Nephron (organoid): Measurements from ENCODE around the gene STK11.
"Not testable (repeated sequence)": the region's sequence is repeated elsewhere in the genome, so short reads cannot be mapped to it uniquely, and the experiment has no call there.

Source experiments
- H3K27ac Mint-ChIP-seq, 3 experiments: 2 replicates each; pipeline ENCODE4 v1.8.0; 2020; ENCODE audit warnings: mixed read lengths in 3 of 3, mild to moderate bottlenecking in 2 of 3, moderate library complexity in 1 of 3
- H3K27me3 Mint-ChIP-seq: 2 replicates; pipeline ENCODE4 v1.8.0; 2021; ENCODE audit warnings: low read depth, mild to moderate bottlenecking, moderate library complexity, mixed read lengths
- H3K36me3 Mint-ChIP-seq: 2 replicates; pipeline ENCODE4 v1.8.0; 2020; ENCODE audit warnings: low read depth, mixed read lengths
- H3K4me1 Mint-ChIP-seq: 2 replicates; pipeline ENCODE4 v1.8.0; 2020; ENCODE audit warnings: mixed read lengths
- H3K4me3 Mint-ChIP-seq, 3 experiments: 2 replicates each; pipeline ENCODE4 v1.8.0; 2020; ENCODE audit warnings: mild to moderate bottlenecking in 3 of 3, mixed read lengths in 3 of 3, moderate library complexity in 2 of 3
- H3K9me3 Mint-ChIP-seq: 2 replicates; pipeline ENCODE4 v1.8.0; 2020; ENCODE audit warnings: mixed read lengths
- CTCF ChIP-seq, 3 experiments: fragments of 200-600 bp; sonication (generic); IDR thresholded peaks; one replicate each; pipeline ENCODE4 v1.5.0; 2021; ENCODE audit warnings: antibody characterized with exemption in 3 of 3; ENCODE audit not compliant: unreplicated experiment in 3 of 3

Gene STK11

DNA sequence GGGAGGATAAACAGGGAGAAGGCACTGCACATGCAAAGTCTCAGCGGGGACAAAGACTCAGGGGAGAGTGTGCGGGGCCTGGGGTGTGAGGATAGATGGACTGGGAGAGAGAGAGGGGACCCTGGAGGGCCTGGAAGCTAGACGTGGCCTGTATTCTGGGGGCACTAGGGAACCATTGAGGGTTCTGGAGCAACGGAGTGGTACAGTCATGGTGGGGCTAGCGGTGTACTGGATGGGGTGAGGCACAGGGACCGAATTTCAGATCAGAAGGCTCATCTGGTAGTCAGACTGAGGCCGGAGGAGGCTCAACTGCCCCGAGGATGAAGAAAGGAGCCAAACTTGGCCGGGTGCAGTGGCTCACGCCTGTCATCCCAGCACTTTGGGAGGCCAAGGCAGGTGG is 23.5 kb upstream of the STK11 start:
- H3K4me3 Mint-ChIP-seq: no peak overlapping the region
- peaks cover 12% of the 10 kb centered on the region for H3K27me3 Mint-ChIP-seq
- peaks cover 12% of the 10 kb centered on the region for H3K4me1 Mint-ChIP-seq
- no peak for TF ChIP-seq CTCF (IDR thresholded peaks at IDR 0.05; ENCODE audit: unreplicated experiment in 3 of 3)
- peak overlapping the region in 2 of 3 experiments; percentile 54 to 55 for H3K27ac Mint-ChIP-seq
- H3K9me3 Mint-ChIP-seq: no peaks in the 10 kb centered on the region
- no peaks in the 10 kb centered on the region for H3K36me3 Mint-ChIP-seq

DNA sequence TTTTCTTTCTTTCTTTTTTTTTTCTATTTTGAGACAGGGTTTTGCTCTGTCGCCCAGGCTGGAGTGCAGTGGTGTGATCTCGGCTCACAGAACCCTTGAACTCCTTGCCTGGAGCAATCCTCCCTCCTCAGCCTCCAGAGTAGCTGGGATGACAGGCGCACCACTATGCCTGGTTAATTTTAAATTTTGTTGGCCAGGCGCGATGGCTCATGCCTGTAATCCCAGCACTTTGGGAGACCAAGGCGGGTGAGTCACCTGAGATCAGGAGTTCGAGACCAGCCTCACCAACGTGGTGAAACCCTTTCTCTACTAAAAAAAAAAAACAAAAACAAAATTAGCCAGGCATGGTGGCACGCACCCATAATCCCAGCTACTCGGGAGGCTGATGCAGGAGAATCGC is 22.9 kb upstream of the STK11 start:
- Mint-ChIP-seq H3K27ac (no peak overlapping the region), H3K9me3 (no peaks in the 10 kb centered on the region), H3K4me1 (peaks cover 12% of the 10 kb centered on the region), H3K27me3 (peaks cover 12% of the 10 kb centered on the region), H3K4me3 (no peak overlapping the region), H3K36me3 (no peaks in the 10 kb centered on the region)
- no peak for TF ChIP-seq CTCF (IDR thresholded peaks at IDR 0.05; ENCODE audit: unreplicated experiment in 3 of 3)

DNA sequence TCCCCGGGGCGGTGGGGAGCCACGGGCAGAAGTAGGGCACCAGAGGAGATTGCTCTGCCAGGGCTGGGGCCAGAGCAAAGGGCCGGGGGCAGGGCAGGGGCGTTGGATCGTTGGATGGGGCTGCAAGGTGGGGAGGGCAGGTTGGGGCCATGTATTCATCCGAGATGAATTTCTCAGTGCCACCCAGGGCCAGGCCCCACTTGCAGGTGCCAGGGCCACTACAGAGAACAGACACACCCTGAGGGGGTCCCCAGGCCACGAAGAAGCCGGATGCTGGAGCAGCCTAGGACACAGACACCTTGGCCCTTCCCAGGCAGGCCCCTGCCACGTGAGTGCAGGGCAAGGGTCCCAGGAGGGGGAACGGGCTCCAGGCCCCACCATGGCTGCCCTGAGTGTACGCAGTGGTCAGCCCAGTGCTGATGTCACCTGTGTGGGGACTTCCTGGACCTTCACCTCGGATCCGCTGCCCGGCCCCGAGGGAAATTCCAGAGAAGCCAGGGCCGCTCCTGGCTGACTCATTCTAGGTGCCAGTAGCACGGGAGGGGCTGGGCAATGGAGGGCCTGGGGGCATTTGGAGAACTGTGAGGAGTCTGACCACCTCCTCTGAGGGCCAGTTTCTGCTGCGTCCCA is 21.9 kb upstream of the STK11 start:
- Mint-ChIP-seq H3K27ac (no peak overlapping the region), H3K4me1 (peaks cover 12% of the 10 kb centered on the region), H3K9me3 (no peaks in the 10 kb centered on the region), H3K27me3 (peaks cover 12% of the 10 kb centered on the region), H3K4me3 (no peak overlapping the region), H3K36me3 (no peaks in the 10 kb centered on the region)
- TF ChIP-seq CTCF (IDR thresholded peaks at IDR 0.05; ENCODE audit: unreplicated experiment in 3 of 3): no peak

GRCh38 chr19:1189419-1189818 is 16.2 kb upstream of the STK11 start:
- Mint-ChIP-seq H3K27me3 (peaks cover 5% of the 10 kb centered on the region), H3K9me3 (no peaks in the 10 kb centered on the region), H3K27ac (peak overlapping the region in 1 of 3 experiments; percentile 74), H3K4me1 (peaks cover 4% of the 10 kb centered on the region), H3K36me3 (no peaks in the 10 kb centered on the region), H3K4me3 (no peak overlapping the region)
- no peak for TF ChIP-seq CTCF (IDR thresholded peaks at IDR 0.05; ENCODE audit: unreplicated experiment in 3 of 3)

DNA sequence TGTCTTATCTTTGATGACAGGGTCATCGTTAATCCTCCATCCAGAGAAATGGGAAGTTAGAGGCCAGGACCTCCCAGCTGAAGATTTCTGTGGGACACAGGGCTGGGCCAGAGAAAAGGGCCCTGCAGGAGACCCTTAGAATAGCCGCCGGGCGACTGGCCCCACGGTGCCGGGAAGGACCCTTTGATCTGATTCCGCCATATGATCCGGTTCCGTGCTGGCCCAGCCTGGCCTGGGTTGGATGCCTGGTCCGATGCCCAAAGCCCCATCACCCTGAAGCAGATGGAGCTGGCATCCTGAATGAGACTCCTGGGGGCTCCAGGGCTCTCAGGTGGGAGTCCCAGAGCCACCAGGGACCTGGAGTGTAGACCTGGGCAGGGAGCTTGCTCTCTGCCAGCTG is 6.0 kb upstream of the STK11 start:
- no peak for TF ChIP-seq CTCF (IDR thresholded peaks at IDR 0.05; ENCODE audit: unreplicated experiment in 3 of 3)
- Mint-ChIP-seq H3K4me3 (no peak overlapping the region), H3K36me3 (no peaks in the 10 kb centered on the region), H3K27ac (no peak overlapping the region), H3K9me3 (no peaks in the 10 kb centered on the region), H3K4me1 (peaks cover 9% of the 10 kb centered on the region), H3K27me3 (no peaks in the 10 kb centered on the region)

DNA sequence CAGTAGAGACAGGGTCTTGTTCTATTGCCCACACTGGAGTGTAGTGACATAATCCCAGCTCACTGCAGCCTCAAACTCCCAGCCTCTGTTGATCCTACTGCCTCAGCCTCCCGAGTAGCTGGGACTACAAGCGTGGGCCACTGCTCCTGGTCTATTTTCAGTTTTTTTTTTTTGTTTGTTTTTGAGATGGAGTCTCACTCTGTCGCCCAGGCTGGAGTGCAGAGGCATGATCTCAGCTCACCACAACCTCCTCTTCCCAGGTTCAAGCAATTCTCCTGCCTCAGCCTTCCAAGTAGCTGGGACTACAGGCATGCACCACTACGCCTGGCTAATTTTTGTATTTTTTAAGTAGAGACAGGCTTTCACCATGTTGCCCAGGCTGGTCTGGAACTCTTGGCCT is 5.0 kb upstream of the STK11 start:
- H3K4me3 Mint-ChIP-seq, H3K9me3 Mint-ChIP-seq, H3K4me1 Mint-ChIP-seq, H3K27me3 Mint-ChIP-seq, H3K27ac Mint-ChIP-seq, H3K36me3 Mint-ChIP-seq: not testable (repeated sequence)
